Testis (tissue), 2 donors: ENCODE measurements around the gene MATCAP1.

Experiments
- POLR2A ChIP-seq: fragments of 450-650 bp; IDR thresholded peaks from one replicate; pipeline ENCODE4 v1.6.1; 2017; ENCODE audit warnings: antibody characterized with exemption, mild to moderate bottlenecking, moderate library complexity
- TF ChIP-seq, protein P1 (sequence below), 3 experiments: fragments of 450-650 bp in 2 of 3; fragments of 200-600 bp in 1 of 3; sonication (generic) in 1 of 3; IDR thresholded peaks; one replicate each; pipeline ENCODE4 v1.5.1; 2016 to 2019; ENCODE audit warnings: antibody characterized with exemption in 3 of 3, mild to moderate bottlenecking in 2 of 3, moderate library complexity in 1 of 3

DNA sequence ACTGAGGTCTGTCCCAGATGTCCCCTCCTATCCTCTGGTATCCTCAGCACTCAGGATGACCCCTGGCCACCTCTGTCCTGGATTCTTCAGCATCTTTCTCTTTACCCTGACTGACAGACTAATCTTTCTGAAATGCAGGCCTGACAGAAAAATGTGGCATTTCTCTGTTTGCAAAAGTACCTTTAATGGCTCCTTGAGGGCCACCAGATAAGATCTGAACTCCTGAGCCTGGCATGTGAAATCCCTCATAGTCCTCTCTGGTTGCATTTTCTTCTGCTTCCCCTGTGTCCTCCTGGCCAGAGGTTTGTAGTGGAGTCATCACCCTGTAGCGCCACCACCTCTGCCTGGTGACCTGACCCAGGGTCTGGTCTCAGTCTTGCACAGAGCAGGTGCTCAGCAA, 13.1 kb upstream of the MATCAP1 start:
- TF ChIP-seq, protein P1, sequence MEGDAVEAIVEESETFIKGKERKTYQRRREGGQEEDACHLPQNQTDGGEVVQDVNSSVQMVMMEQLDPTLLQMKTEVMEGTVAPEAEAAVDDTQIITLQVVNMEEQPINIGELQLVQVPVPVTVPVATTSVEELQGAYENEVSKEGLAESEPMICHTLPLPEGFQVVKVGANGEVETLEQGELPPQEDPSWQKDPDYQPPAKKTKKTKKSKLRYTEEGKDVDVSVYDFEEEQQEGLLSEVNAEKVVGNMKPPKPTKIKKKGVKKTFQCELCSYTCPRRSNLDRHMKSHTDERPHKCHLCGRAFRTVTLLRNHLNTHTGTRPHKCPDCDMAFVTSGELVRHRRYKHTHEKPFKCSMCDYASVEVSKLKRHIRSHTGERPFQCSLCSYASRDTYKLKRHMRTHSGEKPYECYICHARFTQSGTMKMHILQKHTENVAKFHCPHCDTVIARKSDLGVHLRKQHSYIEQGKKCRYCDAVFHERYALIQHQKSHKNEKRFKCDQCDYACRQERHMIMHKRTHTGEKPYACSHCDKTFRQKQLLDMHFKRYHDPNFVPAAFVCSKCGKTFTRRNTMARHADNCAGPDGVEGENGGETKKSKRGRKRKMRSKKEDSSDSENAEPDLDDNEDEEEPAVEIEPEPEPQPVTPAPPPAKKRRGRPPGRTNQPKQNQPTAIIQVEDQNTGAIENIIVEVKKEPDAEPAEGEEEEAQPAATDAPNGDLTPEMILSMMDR (IDR thresholded peaks at IDR 0.05) = no peak
- no peak for TF ChIP-seq POLR2A
